ENCODE data around the gene RELN.
"Not testable (repeated sequence)": the region's sequence is repeated elsewhere in the genome, so short reads cannot be mapped to it uniquely, and the experiment has no call there.

RELN gene

GRCh38 chr7:103989200-103989784, at the start of gene RELN:
TSS of gene RELN (minus strand) at chr7:103989658. CDS start at chr7:103989356, 302 bp downstream.
- peak; percentile 36 for DNase-seq (ENCODE audit: low read depth)

DNA sequence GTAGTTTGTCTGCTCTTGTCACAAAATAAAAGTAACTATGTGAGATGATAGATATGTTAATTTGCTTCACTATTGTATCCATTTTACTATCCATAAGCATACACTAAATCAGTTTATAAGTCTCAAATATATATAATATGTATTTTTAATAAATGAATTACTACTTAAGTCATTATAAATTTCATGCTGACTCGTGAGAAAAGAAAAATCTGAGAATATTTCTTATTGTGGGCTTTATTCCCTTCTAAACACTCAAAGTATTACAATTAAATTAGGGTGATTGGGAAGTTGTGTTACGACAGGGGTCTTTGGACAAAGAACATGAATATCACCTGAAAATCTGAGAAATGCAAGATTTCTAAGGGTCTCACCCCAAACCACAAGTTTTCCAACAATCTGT, 48.7 kb upstream of the RELN start:
- no peak for DNase-seq (ENCODE audit: low read depth)

- not testable (repeated sequence) for DNase-seq (ENCODE audit: low read depth)
Measured at GRCh38 chr7:104036889-104037288, 47.4 kb upstream of the RELN start.

DNA sequence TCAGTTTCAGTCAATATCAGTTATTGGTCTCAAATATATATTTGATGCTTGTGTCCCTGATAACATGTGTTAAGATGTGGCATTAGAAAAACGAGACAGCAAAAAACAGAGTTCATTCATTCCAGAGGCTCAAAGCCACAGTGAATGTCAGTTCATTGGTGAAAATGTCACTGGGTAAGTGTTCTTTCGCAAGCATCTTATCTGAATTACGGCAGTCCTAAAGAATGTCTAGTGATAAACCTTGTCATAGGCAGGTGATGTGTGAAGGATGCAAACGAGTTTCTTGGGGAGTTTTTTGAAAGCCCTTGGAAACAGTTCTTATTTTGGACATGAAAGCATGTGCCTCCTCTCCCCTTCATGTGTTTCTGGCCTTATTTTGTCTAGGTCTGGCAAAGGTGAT, 45.9 kb upstream of the RELN start:
- no peak for DNase-seq (ENCODE audit: low read depth)

DNA sequence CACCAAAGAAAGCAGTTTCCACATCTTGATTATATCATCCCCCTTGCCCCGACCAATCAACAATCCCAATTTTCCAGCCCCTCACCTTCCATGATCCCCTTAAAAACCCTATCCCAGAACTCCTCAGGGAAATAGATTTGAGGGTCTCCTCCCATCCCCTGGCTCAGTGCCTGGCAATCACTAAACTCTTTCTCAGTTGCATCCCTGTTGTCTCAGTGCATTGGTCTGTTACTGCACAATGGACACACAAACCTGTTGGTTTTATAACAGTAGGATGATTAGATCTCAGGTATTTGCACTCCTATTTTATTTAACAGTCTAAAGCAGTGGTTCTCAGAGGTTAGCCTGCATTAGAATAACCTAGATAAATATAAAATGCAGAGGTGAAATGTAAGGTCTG, 45.2 kb upstream of the RELN start:
- DNase-seq (ENCODE audit: low read depth), result no peak

GRCh38 chr7:104033837-104034236, 44.4 kb upstream of the RELN start:
- no peak for DNase-seq (ENCODE audit: low read depth)

DNA sequence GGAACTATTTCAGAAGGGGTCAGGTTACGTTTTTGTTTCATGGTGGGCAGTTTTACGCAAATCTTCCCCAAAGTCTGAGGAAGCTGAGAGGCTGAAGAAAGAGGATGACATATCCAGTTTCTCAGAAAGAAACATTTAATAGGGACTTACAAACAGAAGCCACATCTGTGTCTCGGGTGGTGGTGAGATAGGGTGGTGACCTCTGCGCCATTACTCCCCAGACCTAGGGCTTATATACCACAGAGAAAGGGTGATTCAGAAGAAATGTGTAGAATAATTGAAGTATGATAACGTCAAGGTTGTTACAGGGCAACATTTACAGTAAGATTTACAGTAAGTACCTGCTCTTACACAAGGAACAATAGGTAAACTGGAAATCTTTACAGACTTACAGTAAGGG, 43.0 kb upstream of the RELN start:
- DNase-seq (ENCODE audit: low read depth), result no peak

- DNase-seq (ENCODE audit: low read depth), result no peak
Measured at GRCh38 chr7:104029765-104030164, 40.3 kb upstream of the RELN start.

GRCh38 chr7:104024632-104025031, 35.2 kb upstream of the RELN start:
- no peak for DNase-seq (ENCODE audit: low read depth)

- no peak for DNase-seq (ENCODE audit: low read depth)
Measured at GRCh38 chr7:104023100-104023499, 33.6 kb upstream of the RELN start.

DNA sequence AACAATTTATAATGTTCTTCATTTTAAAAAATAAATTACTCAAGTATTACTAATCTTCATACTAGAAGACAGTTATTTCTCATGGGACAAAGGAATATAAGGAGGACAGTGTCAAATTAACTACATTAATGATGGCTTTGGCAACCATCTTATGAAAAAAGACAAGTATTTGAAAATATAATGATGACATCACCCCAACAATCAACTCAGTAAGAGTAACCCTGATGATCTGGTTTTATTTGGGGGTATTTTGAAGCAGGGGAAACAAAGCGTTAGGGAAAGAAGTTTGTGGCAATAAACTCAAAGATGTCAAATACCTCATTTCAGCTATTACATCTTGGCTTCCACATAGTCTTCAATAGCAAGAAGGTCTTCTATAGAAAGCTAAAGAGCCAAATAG, 29.0 kb upstream of the RELN start:
- DNase-seq (ENCODE audit: low read depth), result no peak

GRCh38 chr7:104017001-104017400, 27.5 kb upstream of the RELN start:
- DNase-seq (ENCODE audit: low read depth), result no peak

DNA sequence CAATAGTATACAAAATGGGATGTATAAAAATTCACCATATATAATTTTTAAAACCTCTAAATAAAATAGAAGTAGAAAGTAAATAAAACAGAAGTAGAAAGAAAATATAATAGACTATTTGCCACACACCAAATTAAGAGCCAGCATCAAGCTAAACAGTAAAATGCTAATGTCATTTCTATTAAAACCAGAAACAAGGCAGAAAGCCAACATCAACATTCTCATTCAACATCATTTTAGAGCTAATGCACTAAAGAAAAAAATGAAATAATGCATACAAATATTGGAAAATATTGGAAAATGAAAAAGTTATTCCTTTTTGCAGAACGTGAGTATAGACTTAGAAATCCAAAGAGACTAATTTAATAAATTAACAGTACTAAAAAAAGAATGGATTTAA, 23.4 kb upstream of the RELN start:
- DNase-seq (ENCODE audit: low read depth), result no peak

GRCh38 chr7:104011829-104012228, 22.4 kb upstream of the RELN start:
- DNase-seq (ENCODE audit: low read depth), result no peak

- DNase-seq (ENCODE audit: low read depth), result no peak
Measured at GRCh38 chr7:104010052-104010909, 20.8 kb upstream of the RELN start.

GRCh38 chr7:104008107-104008506, 18.6 kb upstream of the RELN start:
- no peak for DNase-seq (ENCODE audit: low read depth)

DNA sequence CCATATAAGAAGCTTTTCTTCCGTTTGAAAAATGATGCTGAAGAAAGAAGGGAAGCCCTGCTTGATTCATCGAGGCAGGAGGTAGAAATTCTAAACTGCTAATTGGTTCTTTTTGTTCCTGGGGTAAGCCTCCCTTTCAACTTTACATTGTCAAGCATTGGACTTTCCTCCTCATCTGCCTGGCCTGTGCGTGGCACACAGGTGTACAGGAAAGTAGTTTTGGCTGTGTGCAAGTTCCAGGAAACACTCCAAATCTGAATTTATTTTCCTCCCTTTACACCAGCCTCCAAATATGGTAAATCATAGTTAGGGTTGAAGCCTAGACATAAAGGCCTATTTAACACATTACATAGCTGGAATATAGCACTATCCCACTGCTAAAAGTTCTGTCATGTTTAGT, 18.2 kb upstream of the RELN start:
- no peak for DNase-seq (ENCODE audit: low read depth)

- peak; percentile 84 for DNase-seq (ENCODE audit: low read depth)
Measured at GRCh38 chr7:104005197-104005596, 15.7 kb upstream of the RELN start.

- DNase-seq (ENCODE audit: low read depth), result no peak
Measured at GRCh38 chr7:103996639-103997038, 7.2 kb upstream of the RELN start.

- DNase-seq (ENCODE audit: low read depth), result no peak
Measured at GRCh38 chr7:103996017-103996551, 6.6 kb upstream of the RELN start.

- DNase-seq (ENCODE audit: low read depth), result no peak
Measured at GRCh38 chr7:103995554-103995953, 6.1 kb upstream of the RELN start.

DNA sequence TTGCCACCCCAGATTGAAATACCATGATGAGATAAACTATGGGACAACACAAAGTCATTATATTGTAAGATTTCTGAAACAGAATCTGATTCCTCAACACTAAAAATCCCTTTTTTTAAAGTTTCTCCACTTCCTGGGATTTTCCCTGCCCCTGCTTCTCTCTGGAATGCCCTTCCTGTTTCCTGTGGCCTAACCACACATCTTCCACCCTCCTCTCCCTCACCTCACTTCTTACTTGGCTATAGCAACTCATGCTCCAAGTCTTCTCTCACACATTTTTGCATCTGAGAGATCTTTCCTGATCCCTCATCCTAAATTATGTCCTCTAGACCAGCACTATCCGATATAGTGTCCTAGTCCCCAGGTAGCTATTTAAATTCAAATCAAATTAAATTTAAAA, 4.1 kb upstream of the RELN start:
- DNase-seq (ENCODE audit: low read depth), result peak; percentile 50

GRCh38 chr7:103991406-103991805, 1.9 kb upstream of the RELN start:
- DNase-seq (ENCODE audit: low read depth), result no peak

DNA sequence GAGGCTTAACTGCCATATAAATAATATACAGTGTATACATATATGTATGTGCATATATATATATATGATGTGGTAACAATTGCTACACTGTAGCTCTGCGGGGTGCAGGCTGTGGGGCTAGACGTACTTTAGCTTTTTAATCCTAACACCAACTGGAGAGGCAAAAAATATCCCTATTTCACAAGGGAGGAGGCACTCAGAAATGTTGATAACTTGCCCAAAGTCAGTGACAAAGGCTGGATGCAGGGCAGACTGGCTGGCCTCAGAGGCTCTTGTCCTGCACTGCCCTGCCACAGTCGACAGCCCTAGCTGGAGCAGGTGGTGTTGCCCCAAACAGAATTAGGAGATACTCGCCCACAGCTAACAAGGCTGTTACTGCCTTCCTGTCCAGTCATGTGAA, 1.5 kb upstream of the RELN start:
- DNase-seq (ENCODE audit: low read depth), result no peak

All from ELR (cell line).